Left lobe of liver (tissue), 2 donors: ENCODE data around the gene GALNT10. TPM values are rescaled to one million over a fixed set of nuclear protein-coding genes. Genes with fewer than 3 reads are reported as not detected.

Experiments
- ATAC-seq: fragments of 200-7000 bp; cut with Tn5 transposase; one replicate; pipeline ENCODE4 v1.9.1; 2020; ENCODE audit warnings: mild to moderate bottlenecking, moderate library complexity
- DNase-seq: peaks from one replicate; pipeline ENCODE4 v3.0.0-alpha.2; 2020; ENCODE audit warnings: low spot score
- total RNA-seq: library from RNA; stranded (reverse); gene quantifications from one replicate; pipeline ENCODE4 v1.2.1, GENCODE V29; 2021
- donor health status: DM: no; HTN: no; CAD: no; lungs with moderate emphysema.
- donor health status: DM: no; HTN: yes; CAD: no.

GALNT10 gene
- total RNA-seq, 1 donor from 2014 or later = 7.8 TPM

DNA sequence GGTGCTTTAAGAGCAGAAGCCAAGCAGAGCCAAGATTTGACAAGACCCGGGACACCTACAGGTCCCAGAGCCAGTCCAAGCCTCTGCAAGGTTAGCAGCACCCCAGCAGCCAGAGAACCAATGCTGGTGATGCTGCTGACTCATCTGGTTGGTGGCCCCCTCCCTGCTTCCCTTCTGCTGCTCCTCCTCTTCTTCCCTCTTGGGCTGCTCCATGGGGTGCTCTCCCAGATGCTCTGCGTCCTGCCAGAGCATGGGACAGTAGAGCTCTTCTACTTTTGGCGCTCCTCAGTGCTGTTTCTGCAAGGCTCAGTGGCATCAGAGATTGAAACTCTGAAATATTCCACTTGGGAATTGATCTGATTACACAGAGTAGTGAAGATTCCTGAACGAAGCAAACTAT lies 179.1 kb downstream of the GALNT10 start:
- no peak for ATAC-seq
- DNase-seq = no peak

DNA sequence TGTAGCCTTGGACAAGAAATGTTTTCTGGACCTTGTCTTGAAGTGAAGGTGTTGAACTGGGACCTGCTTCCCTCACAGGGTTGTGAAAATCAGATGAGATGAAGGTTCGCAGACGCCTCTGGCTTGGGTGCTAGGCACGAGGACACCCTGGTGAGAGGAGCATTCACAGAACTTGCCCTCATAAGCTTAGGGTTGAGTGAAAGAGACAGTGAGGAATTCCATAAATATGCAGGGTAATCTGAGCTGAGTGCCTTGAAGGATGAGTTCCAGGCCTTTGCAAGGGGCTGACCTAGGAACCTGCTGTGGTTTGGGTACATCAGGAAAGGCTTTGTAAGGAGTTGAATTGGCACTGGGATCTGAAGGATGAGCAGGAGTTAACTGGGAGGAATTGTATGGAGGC lies 179.6 kb downstream of the GALNT10 start:
- ATAC-seq (no peak), DNase-seq (no peak)

DNA sequence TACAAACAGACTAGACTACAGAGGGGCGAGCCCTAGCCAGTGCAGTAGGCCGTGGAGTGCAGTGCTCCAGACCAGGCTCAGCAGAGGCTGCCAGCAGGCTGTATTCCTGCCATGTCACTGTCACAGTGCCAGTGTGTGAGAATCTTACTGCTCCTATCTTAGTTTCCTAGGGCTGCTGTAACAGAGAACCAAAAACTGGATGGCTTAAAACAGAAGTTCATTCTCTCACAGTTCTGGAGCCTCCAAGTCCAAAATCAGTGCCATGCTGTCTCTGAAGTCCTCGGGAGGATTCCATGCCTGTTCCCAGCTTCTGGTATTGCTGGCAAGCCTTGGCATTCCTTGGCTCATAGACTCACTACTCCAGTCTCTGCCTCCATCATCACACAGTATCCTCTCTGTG lies 180.3 kb downstream of the GALNT10 start:
- no peak for DNase-seq
- peak; percentile 33 for ATAC-seq

DNA sequence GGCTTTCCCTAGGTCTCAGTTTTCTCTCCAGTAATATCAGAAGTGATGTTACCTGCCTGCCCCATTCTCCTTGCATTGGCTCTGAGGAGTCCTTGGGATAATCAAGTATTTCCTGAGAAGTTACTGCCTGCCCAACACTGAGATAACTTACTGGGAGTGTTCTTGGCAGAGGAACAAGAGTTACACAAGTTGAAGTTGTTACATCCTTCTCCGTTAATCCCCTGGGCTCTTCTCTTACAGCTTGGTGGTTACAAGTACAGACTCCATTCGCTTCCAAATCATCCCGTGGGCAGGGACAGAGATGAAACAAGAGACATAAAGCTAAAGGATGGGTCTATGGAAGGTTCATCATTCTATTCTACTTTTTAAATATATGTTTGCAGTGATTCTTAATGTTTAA lies 181.2 kb downstream of the GALNT10 start:
- no peak for DNase-seq
- no peak for ATAC-seq

DNA sequence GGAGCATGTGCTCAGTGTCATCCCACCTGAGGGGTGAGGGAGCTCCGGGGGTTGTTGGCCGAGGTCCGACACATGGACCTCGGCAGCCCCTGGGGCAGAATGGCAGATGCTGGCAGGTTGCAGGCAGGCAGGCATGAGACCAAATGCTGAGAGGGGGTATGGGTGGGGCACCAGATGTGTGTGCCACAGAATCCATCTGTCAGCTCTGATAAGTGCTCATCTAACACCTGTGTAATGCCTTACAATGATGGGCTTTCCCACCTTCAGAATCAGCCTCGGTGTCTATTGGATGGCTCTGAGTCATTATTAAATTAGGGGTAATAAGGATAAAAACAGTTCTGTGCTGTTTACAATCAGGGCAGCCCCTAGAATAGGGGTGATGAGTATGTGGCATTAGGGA lies 182.1 kb downstream of the GALNT10 start:
- ATAC-seq (no peak), DNase-seq (no peak)

DNA sequence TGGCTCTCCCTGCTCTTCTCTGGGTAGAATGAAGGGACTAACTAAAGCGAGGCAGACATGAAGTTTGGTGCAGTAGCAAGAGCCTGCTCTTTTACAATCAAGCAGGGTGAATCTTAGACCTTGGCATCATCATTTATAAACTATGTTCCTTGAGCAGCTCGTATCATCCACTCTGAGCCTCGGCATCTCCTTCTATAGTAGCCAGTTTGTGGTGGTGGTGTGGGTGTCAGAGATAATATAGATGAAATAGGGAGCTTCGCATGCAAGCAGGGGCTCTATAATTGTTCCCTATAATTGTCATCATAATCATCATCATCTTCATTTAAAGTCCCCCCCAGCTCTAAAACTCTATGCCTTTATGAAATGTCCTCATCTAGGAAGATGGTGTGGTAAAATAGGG lies 182.8 kb downstream of the GALNT10 start:
- ATAC-seq (no peak), DNase-seq (no peak)

DNA sequence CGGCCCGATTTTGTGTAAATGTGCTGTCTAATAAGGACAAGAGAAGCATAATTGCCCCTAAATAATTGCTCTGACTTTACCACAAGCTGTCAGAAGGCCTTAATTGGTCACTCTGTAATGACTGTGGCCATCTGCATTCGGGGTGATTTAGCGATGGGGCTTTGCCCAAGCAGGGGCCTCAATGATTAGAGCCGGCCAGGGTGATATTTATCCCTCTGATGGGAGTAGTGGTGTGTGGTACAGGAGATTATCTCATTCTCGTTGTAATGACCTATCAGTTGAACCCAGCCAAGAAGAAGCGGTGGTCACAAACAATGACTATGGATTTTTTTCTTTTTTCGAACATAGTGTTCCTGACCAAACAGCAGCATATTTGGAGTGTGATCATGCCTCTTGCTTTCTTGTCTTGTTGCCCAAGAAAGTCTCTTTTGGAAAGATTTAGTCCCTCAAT lies 183.2 kb downstream of the GALNT10 start:
- ATAC-seq = no peak
- no peak for DNase-seq

DNA sequence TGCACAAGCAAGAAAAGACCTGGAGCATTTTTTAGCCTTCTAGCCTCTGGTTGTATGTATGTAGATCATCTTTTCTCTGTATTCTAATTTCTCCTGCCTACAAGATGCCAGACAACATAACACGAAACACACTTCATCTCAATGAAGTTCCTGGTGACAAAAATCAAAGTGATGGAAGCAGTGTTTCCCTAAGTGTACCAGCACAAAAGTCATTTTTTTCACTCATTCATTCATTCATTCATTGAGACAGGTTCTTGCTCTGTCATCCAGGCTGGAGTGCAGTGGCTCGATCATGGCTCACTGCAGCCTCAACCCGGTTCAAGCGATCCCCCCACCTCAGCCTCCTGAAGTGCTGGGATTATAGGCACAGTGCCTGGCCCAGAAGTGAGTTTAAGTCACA lies 183.7 kb downstream of the GALNT10 start:
- DNase-seq (no peak), ATAC-seq (no peak)

DNA sequence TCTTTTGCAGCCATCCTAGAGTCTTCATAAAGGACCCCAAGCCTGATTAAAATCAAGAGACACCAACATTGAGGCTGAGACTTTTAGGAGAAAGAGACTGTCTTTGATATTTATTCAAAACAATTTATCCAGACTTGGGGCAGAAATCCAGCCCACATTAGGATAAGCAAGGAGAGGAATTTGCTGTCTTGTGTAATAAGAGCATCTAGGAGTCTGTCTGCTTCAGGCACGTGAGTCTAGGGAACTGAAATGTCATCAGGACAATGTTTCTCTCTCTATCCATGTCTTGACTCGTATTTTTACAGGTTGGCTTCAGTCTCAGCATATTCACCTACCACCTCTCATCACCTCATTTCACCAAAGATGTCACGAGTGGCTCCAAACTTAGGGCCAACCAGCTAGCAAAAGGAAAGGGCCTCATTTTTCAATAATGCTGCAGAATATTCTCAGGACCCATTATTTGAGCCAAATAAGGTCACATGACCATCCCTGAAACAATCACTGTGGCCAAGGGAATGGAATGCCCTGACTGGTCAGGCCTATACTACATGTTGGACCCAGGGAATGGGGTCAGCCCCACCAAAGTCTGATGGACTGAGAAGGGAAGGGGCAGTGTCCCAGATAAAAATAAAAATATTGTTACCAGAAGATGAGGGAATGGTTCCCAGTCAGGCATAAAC lies 184.9 kb downstream of the GALNT10 start:
- DNase-seq (no peak), ATAC-seq (no peak)

DNA sequence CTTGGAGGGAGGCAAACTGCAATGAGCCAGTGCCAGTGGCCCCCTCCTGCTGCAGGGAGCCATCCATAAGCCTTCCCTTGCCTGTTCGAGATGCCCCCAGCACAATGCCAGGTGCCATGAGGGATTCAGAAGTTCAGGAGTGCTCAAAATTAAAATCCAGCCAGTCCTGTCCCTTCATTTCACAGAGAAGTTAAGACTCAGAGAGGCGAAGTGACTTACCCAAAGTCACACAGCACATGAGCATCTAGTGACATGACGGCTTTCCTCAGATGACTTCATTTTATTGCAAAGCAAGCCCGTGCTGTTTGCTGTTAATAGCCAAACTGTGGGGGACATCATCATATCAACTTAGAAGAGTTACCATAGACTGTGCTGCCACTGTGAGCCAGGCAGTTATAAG lies 185.9 kb downstream of the GALNT10 start:
- ATAC-seq (no peak), DNase-seq (no peak)

DNA sequence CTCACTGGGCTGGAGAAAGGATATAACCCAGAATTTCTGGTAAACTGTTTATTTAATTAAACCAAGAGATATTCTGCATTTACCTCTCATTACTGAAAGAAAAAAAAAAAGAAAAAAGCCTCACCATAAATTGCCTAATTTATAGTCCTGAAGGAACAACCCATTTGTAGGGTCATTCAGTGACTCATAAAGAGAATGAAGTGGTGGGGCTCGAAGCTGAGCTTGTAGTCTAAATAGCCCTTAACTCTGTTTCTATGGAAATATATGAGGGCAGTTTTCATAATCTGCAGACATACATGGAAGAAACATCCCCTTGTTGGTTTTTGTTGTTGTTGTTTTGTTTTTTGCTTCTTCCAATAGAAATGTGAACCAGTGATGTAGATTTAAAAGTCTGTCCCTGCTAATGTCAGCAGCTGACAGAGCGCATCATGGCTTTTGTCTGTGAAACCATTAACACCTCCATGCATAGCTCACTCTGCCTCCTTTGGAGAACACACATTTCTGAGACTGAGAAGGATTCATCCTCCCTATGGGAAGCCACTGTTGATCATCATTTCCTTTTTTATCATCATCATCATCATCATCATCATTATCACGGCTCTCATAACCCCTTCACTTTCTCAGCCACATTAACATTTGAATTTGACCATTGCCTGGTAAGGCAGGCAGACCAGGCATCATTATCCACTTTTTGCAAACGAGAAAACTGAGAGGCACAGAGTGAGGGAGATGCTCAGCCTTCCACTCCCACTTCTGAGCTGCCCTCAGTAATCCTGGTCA lies 187.4 kb downstream of the GALNT10 start:
- DNase-seq (no peak), ATAC-seq (no peak)

DNA sequence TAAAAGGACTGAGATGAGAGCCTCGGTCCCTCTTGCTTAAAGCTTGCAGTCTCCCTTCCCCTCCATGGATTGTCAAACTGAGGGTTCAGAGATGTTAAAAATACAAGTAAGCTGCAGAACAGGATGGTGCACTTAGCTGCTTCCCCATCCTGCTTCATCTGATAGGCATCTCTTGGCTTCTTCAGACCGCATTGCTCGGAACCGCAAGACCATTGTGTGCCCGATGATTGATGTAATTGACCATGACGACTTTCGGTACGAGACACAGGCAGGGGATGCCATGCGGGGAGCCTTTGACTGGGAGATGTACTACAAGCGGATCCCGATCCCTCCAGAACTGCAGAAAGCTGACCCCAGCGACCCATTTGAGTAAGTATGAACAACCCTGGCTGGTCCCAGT lies 189.7 kb downstream of the GALNT10 start:
- no peak for ATAC-seq
- no peak for DNase-seq

DNA sequence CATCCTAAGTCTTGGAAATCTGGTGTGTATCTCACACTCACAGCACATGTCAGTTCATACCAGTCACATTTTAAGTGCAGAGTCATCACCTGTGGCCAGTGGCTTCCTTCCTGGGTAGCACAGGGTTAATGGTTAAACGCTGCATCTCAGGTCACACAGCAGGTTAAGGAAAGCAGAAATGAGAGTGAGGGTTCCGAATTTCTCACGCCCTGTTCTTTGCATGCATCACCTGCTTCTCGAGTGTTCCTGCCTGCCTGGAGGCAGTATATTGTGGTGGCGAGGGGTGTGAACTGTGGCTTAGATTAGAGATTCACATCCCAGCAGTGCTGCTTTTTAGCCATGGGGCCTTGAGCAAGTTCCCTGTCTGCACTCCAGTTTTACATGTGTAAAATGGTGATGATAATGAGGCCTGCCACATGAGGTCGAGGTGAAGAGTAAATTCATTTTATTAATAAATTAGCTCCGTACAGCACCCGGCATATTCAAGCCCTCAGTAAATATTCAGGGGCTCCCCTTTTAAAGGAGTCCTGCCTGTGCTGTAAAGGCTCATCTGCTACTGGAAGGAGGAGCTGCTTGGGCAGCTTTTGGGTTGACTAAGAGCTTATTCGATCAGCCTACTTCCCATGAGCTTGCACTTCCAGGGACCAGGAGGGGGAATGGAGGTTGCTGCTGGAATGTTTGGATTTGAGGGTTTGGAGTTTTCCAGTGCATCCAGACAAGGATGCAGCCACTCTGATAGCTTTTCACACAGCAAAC lies 194.1 kb downstream of the GALNT10 start:
- no peak for DNase-seq
- ATAC-seq = no peak

DNA sequence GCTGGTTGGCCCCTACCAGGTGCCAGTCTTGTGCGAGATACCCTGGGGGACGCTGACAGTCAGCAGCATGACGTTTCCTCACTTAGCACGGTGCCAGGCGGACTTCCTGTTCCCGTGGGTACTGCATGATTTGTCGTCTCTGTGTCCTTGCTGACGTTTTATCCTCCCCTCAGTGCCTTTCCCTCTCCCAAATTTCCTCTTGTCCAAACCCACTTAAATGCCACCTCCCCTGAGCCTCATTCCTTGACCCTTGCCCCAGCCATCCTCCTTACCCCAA lies 194.6 kb downstream of the GALNT10 start:
- no peak for ATAC-seq
- DNase-seq = no peak

DNA sequence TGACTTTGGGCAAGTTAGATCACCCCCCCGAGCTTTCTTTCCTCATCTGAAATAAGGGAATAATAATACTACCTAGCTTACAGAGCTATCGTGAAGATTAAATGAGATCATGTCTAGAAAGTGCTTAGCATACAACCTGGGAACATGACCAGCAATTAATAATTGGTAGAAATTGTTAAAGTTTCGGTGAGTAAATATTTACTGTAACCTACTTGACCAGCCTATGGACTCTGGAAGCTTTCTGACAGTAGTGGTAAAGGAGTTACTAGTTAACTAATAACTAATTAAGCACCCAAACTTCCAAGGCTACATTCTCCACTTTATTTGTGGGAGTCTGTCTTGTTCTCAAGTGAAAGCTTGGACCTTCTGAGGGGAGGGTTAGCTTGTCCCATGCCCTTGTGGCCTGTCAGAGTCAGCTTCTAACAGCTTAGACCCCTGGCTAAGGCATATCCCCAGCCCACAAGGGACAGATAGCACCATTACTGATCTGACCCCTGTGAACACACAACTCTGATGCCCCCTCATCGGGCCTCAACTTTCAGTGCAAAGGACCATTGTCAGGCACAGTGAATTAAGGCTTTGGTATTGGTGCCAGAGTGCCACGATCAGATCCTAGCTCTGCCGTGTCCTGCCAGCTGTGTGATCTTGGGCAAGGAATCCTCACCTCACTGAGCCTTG lies 196.6 kb downstream of the GALNT10 start:
- no peak for DNase-seq
- ATAC-seq = peak; percentile 41

DNA sequence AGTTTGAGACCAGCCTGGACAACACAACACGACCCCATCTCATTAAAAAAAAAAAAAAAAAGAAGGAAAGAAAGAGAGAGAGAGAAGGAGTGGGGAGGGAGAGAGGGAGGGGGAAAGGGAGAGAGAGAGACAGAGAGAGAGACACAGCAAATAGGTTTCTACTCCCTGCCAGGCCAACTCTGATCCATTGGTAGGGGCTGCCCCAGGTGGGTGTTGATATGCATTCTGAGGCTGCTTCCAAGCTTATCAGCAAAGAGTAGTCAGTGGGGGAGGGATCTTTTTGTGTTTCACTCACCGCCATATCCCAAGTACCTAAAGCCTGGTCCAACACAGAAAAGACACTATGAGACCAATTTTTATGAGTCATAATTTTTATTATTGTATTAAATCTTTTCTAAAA lies 198.3 kb downstream of the GALNT10 start:
- DNase-seq = no peak
- ATAC-seq = no peak

DNA sequence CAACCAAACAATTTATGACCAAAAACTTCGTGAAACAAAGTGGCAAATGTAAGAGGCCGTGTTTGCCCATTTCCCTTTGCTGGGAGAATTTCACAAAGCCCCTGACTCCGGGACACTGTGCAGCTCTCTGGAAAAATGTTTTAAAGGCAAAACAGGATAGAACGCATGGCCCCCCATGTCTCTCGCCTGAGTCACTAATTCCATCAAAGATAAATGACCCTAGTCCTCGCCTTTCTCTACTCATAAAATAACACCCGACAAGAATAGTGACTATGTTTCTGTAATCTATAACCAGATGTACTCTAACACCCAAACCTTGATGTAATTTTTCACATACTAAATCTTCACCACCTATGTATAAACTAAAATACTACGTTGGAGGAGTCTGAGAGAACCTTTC lies 199.6 kb downstream of the GALNT10 start:
- ATAC-seq (no peak), DNase-seq (no peak)

DNA sequence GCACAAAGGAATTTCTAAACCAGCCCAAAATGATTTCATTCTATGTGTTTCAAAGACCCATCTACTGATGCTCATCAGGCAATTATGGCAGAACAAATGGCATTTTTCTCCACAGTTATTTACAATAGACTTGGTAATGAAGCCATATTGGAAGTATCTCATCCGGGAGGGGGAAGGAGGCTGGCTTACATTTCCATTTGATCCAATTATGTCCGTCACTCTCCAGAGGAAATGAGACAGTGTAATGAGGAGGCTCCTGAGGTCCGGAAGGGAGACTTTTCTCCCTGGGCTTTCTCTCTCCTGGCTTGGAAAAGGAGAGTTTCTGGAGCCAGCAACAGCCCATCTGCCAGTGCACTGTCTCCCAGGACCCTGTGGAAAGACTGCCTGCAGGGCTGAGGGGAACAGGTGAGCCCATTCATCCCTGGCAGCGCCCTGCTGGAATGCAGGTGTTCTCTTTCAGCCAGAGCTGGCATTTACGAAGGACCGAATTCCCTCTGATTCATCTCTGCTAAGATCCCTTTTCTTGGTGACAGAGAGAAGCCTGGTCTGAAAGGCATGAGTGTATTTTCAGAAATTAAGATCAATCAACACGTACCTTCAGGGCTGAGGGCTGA lies 200.3 kb downstream of the GALNT10 start:
- ATAC-seq (no peak), DNase-seq (no peak)

DNA sequence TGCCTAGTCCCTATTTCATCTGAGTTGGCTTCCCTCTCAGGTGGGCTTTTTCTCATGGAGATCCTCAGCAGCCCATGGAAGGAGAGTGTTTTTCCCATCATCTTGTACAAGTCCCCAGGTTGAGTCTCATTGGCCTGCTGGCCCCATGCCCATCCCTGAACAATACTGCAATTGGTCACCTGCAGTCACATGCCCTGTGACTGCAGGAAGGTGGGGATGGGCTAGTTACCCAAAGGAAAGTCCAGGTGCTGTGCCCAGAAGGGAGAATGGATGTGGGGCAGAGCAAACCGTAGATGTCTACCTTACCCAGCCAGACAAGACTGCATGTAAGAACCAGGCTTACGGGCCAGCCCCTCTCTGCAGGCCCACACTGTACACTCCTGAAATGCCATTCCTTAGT lies 201.3 kb downstream of the GALNT10 start:
- ATAC-seq (no peak), DNase-seq (no peak)

DNA sequence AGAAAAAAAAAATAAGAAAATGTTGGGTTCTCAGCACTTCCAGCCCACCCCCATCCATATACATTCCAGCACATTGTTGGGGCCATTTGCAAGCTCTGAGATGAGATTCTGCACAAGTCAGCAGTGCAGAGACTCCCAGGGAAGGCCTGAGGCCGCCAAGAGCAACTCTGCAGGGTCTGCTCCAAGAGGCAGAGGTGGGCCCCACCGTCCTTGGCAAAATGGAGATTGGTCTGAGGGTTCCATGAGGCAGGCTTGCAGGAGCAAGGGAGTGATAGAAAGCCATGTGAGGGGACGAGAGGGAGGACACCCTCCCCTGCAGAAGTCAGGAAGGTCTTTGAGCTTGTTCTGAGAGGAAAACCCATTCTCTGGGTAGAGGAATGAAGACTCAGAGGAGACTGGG lies 203.3 kb downstream of the GALNT10 start:
- ATAC-seq (no peak), DNase-seq (no peak)

DNA sequence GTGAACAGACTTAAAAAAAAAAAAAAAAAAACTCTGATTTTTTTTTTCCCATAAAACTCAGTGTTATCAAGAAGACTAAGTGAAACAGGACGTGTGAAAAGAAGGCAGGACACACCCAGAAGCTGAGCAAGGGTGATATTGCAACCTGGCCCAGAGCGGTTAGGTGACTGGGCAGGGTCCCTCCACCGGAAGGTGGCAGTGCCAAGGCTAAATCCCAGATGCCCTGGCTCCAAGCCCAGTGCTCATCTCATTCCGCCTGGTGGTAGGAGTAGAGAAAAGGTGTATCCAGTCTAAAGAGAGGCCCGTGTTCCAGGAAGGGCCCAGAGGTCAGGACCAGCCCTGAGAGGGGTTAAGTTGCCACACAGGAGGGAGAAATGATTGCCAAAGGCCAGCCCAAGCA lies 203.8 kb downstream of the GALNT10 start:
- peak; percentile 16 for ATAC-seq
- DNase-seq = no peak
